T-cell (primary cell): Measurements from ENCODE around the gene POLA1. TPM values are rescaled to one million over a fixed set of nuclear protein-coding genes. Genes with fewer than 3 reads are reported as not detected.

Source experiments
- ATAC-seq, 4 experiments: fragments of 200-7000 bp in 3 of 4; fragments of 150-1000 bp in 1 of 4; cut with Tn5 transposase; replicated peaks in 1 of 4; 1 replicate in 3 of 4; 2 replicates in 1 of 4; pipeline ENCODE4 v1.10.0; 2021; ENCODE audit warnings: moderate library complexity in 3 of 4, mild to moderate bottlenecking in 2 of 4, moderate number of reproducible peaks in 1 of 4
- CTCF ChIA-PET, 2 donors: fragments of 300-600 bp; sonication (Branson Sonifier 250); formaldehyde crosslinking; loops; one replicate each; lab custom pipeline; 2022; ENCODE audit warnings: antibody characterized with exemption in 2 of 2; lab: Charles Lee
- POLR2A ChIA-PET, 2 donors: fragments of 300-600 bp; sonication (Branson Sonifier 250); formaldehyde crosslinking; loops; one replicate each; lab custom pipeline; 2022; ENCODE audit warnings: antibody characterized with exemption in 2 of 2; lab: Charles Lee
- DNase-seq, 35 experiments: peaks; one replicate each; pipeline versions ENCODE4 v3.0.0 to v3.0.0-alpha.2; 2013 to 2023
- H3K27ac ChIP-seq: one replicate; pipeline ENCODE4 v1.5.1; 2013; ENCODE audit warnings: low read length
- H3K27me3 ChIP-seq, 2 experiments: replicated peaks in 1 of 2; 1 replicate in 1 of 2; 2 replicates in 1 of 2; pipeline versions ENCODE4 v1.6.1 to v1.7.0; 2013; ENCODE audit warnings: low read length in 1 of 2, mixed read lengths in 1 of 2; ENCODE audit not compliant: control insufficient read depth in 2 of 2, insufficient read depth in 2 of 2; ENCODE audit errors: extremely low read depth in 1 of 2
- H3K36me3 ChIP-seq, 2 donors: 1 replicate in 1 of 2; 2 replicates in 1 of 2; pipeline versions ENCODE4 v1.6.1 to v1.7.0; 2013; ENCODE audit warnings: low read length in 1 of 2; ENCODE audit not compliant: control insufficient read depth in 2 of 2, insufficient read depth in 1 of 2; ENCODE audit errors: extremely low read depth in 1 of 2
- H3K4me1 ChIP-seq, 2 experiments: 1 replicate in 1 of 2; 2 replicates in 1 of 2; pipeline versions ENCODE4 v1.6.1 to v1.7.0; 2013; ENCODE audit warnings: low read length in 2 of 2, mixed read lengths in 1 of 2; ENCODE audit not compliant: insufficient read depth in 2 of 2, control insufficient read depth in 1 of 2; ENCODE audit errors: extremely low read depth in 1 of 2
- H3K4me3 ChIP-seq, 2 donors: 1 replicate in 1 of 2; 2 replicates in 1 of 2; pipeline versions ENCODE4 v1.5.1 to v1.7.0; 2013; ENCODE audit warnings: mild to moderate bottlenecking in 2 of 2, low read length in 1 of 2, moderate library complexity in 1 of 2; ENCODE audit not compliant: control insufficient read depth in 1 of 2; ENCODE audit errors: extremely low read depth in 1 of 2
- H3K9me3 ChIP-seq: 2 replicates; pipeline ENCODE4 v1.7.0; 2013
- H3K27ac Mint-ChIP-seq, 2 donors: one replicate each; pipeline ENCODE4 v1.8.0; 2020 to 2021; ENCODE audit warnings: mild to moderate bottlenecking in 2 of 2, mixed read lengths in 2 of 2
- H3K27me3 Mint-ChIP-seq, 2 donors: one replicate each; pipeline ENCODE4 v1.8.0; 2021 to 2022; ENCODE audit warnings: mixed read lengths in 2 of 2
- H3K36me3 Mint-ChIP-seq: one replicate; pipeline ENCODE4 v1.8.0; 2021; ENCODE audit warnings: mixed read lengths
- H3K4me1 Mint-ChIP-seq, 3 donors: one replicate each; pipeline ENCODE4 v1.8.0; 2020 to 2022; ENCODE audit warnings: mixed read lengths in 3 of 3, mild to moderate bottlenecking in 1 of 3
- H3K4me3 Mint-ChIP-seq, 3 donors: one replicate each; pipeline ENCODE4 v1.8.0; 2020 to 2022; ENCODE audit warnings: mild to moderate bottlenecking in 3 of 3, mixed read lengths in 3 of 3, moderate library complexity in 3 of 3
- H3K9me3 Mint-ChIP-seq, 3 donors: one replicate each; pipeline ENCODE4 v1.8.0; 2020 to 2022; ENCODE audit warnings: mixed read lengths in 3 of 3
- WGBS: methylation state at CpG from one replicate; pipeline ENCODE4 v1.1.5; 2013; ENCODE audit warnings: missing lambda C conversion rate; ENCODE audit not compliant: insufficient coverage; 5-methylcytosine and 5-hydroxymethylcytosine counted together
- total RNA-seq, 35 experiments: library from RNA in 6 of 35; stranded (reverse) in 6 of 35; fragments of 120-200 nt in 1 of 35; gene quantifications; one replicate each; pipeline versions ENCODE4 v1.2.1 to v1.2.4 and lab custom pipeline; 2013 to 2026

Gene POLA1
- total RNA-seq, 5 donors from 2014 or later (not counting 1 experiment from before 2014, with no cell fraction given): 6.1 to 9.9 (median 6.7) TPM

DNA sequence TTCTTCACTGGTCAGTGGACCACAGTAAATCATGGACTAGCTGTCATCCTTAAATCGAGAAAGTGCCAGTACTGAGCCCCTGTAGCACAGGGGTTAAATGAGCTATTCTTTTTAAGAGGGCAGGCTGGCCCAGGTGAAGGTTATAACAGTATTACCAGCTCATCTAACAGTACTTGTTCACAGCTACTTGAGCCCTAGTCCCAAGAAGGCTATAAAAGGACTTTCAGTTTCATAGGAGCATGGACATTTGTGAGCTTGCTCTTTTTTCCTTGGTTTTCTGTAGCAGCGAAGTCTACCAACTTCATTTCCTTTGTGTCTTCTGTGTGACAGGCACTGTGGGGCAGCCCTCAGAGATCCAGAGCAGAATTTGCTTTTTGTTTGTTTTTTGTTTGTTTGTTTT is 261.0 kb downstream of the POLA1 start:
- Mint-ChIP-seq H3K27ac (no peak overlapping the region), H3K4me3 (no peak overlapping the region), H3K4me1 (no peaks in the 10 kb centered on the region), H3K36me3 (peaks cover 6% of the 10 kb centered on the region), H3K27me3 (no peaks in the 10 kb centered on the region), H3K9me3 (no peaks in the 10 kb centered on the region)
- no peak overlapping the region for H3K4me3 ChIP-seq
- ATAC-seq (no peak), DNase-seq (no peak)
- H3K36me3 ChIP-seq: no peaks in the 10 kb centered on the region
- no peak overlapping the region for H3K27ac ChIP-seq
- H3K9me3 ChIP-seq: no peaks in the 10 kb centered on the region
- POLR2A ChIA-PET: no interaction called here
- H3K27me3 ChIP-seq: no peaks in the 10 kb centered on the region
- no peaks in the 10 kb centered on the region for H3K4me1 ChIP-seq
- CTCF ChIA-PET: no interaction called here
- no CpG with 5 or more reads among the region's 2 CpGs for WGBS

DNA sequence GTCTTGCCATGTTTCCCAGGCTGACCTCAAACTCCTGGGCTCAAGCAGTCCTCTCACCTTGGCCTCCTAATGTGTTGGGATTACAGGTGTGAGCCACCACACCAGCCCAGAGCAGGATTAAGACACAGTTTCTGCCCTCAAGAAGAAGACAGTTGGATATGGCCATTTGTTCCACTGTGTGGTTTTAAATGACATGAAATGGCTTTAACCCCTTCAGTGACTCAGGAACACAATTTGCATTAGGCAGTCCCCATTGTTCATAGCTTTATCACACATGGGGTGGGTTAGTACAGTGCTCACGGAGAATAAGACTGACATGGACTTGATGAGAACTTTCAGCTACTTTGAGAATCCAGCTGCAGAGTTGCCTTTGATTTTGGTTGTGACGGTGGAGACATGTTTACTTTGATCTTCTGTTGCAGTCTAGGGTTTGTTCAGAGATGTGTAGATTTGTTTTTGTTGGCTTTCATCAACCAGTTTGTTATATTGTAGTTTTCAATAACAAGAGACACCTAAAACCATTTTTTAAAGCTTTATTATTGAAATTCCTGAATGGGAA is 261.7 kb downstream of the POLA1 start:
- peaks cover 8% of the 10 kb centered on the region for H3K36me3 Mint-ChIP-seq
- ChIA-PET POLR2A (no interaction called here), CTCF (no interaction called here)
- DNase-seq: no peak
- H3K9me3 Mint-ChIP-seq: no peaks in the 10 kb centered on the region
- H3K27ac Mint-ChIP-seq: no peak overlapping the region
- Histone ChIP-seq H3K9me3 (no peaks in the 10 kb centered on the region), H3K36me3 (no peaks in the 10 kb centered on the region), H3K27me3 (no peaks in the 10 kb centered on the region), H3K4me3 (no peak overlapping the region), H3K4me1 (no peaks in the 10 kb centered on the region), H3K27ac (no peak overlapping the region)
- no peak for ATAC-seq
- no peak overlapping the region for H3K4me3 Mint-ChIP-seq
- no peaks in the 10 kb centered on the region for H3K27me3 Mint-ChIP-seq
- no CpG with 5 or more reads among the region's 2 CpGs for WGBS
- H3K4me1 Mint-ChIP-seq: no peaks in the 10 kb centered on the region

DNA sequence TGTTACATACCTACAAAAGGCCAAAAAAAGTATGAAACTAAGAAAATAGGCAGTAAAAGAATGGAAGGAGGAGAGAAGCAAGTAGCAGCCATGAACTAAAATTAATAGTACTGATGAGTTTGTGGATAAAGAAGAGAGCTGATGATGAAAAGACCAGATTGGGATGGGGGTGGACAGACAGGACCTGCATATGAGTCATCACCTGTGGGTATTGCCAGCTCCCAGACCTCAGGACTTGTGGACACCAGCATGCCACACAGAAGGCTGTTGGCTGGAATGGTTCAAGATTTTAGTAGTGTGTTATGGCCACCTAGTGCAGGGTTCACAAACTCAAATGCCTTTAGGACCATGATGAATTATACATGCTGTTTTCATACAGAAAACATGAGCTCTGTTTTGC is 263.1 kb downstream of the POLA1 start:
- no peak for ATAC-seq
- H3K4me3 Mint-ChIP-seq: no peak overlapping the region
- no peaks in the 10 kb centered on the region for H3K9me3 Mint-ChIP-seq
- H3K4me1 Mint-ChIP-seq: no peaks in the 10 kb centered on the region
- Histone ChIP-seq H3K36me3 (no peaks in the 10 kb centered on the region), H3K4me3 (no peak overlapping the region), H3K27ac (no peak overlapping the region), H3K27me3 (no peaks in the 10 kb centered on the region), H3K9me3 (no peaks in the 10 kb centered on the region), H3K4me1 (no peaks in the 10 kb centered on the region)
- ChIA-PET CTCF (no interaction called here), POLR2A (interaction anchor here in 1 of 2 donors (0.6 kb wide), 1 partner anchor 1234 kb away, joined by 4 read pairs; no protein-coding TSS in a partner anchor)
- no peak for DNase-seq
- H3K36me3 Mint-ChIP-seq: peaks cover 5% of the 10 kb centered on the region
- no peak overlapping the region for H3K27ac Mint-ChIP-seq
- no peaks in the 10 kb centered on the region for H3K27me3 Mint-ChIP-seq

DNA sequence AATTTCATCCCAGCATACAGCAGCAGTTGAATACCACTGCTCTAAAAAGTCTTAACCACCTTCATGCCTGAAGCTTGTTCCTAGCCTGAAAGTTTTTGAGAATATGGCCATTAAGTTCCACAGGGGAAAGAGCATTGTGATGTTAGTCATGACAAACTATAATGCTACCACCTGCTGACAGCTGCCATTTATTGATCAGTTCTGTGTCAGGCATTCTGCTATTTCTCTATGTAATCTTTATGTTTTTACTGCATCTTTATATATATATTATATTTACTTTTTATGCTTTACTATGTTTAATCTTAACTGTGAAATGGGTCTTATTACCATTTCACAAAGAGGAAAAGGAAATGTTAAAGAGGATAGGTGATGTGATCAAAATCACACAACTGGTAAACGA is 268.1 kb downstream of the POLA1 start:
- Mint-ChIP-seq H3K9me3 (peaks cover 0 to 3% (median 0%) of the 10 kb centered on the region in 3 donors), H3K4me3 (no peak overlapping the region), H3K27me3 (no peaks in the 10 kb centered on the region), H3K27ac (no peak overlapping the region), H3K36me3 (peaks cover 9% of the 10 kb centered on the region), H3K4me1 (no peaks in the 10 kb centered on the region)
- CTCF ChIA-PET: no interaction called here
- DNase-seq (no peak), ATAC-seq (no peak)
- no peaks in the 10 kb centered on the region for H3K36me3 ChIP-seq
- POLR2A ChIA-PET: no interaction called here
- WGBS: no CpG with 5 or more reads among the region's 1 CpG
- no peaks in the 10 kb centered on the region for H3K4me1 ChIP-seq
- no peaks in the 10 kb centered on the region for H3K9me3 ChIP-seq
- H3K4me3 ChIP-seq: no peak overlapping the region
- no peak overlapping the region for H3K27ac ChIP-seq
- no peaks in the 10 kb centered on the region for H3K27me3 ChIP-seq

DNA sequence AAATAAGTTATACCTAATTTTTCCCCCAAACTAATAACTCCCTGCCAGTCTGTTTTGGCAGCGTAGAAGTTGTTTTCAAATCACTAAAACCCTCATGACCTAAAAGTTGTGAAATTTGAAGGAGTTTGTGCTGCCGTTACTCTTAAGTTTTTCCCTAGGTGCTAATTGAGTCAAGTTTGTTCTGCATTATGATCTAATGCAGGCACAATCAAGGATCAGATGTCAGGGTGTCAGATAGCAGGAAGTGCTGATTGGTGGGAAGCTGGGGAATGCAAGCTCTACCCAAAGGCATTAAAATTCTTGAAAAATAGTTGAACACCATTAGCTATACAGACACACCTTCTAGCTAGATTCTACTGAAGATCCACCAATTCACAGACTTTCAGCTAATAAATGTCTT is 270.1 kb downstream of the POLA1 start:
- Mint-ChIP-seq H3K27ac (no peak overlapping the region), H3K4me3 (no peak overlapping the region), H3K9me3 (peaks cover 0 to 3% (median 0%) of the 10 kb centered on the region in 3 donors), H3K4me1 (no peaks in the 10 kb centered on the region), H3K36me3 (peaks cover 6% of the 10 kb centered on the region), H3K27me3 (no peaks in the 10 kb centered on the region)
- Histone ChIP-seq H3K4me1 (no peaks in the 10 kb centered on the region), H3K9me3 (no peaks in the 10 kb centered on the region), H3K27me3 (no peaks in the 10 kb centered on the region), H3K36me3 (no peaks in the 10 kb centered on the region), H3K4me3 (no peak overlapping the region), H3K27ac (no peak overlapping the region)
- WGBS: no CpG with 5 or more reads among the region's 2 CpGs
- CTCF ChIA-PET: no interaction called here
- ATAC-seq (no peak), DNase-seq (no peak)
- POLR2A ChIA-PET: no interaction called here

DNA sequence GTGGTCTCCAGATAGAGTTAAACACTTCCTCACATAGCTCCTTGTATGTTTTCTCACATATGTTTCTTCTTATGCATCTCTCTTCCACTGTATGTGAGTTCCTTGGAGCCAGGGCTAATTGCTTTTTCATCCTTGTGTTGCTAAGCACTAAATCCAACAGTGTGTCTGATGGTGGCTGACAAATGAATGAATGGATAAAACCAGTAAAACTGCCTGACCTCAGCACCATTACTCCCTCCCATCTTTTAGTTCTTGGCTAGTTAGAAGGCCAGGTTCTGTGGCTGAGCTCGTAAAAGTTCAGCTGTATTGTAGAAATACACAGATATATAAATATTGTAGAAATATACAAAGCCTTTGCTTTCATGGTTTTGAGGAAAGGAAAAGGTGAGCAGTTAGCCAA is 271.7 kb downstream of the POLA1 start:
- Histone ChIP-seq H3K4me1 (no peaks in the 10 kb centered on the region), H3K36me3 (no peaks in the 10 kb centered on the region), H3K4me3 (no peak overlapping the region), H3K27ac (no peak overlapping the region), H3K9me3 (no peaks in the 10 kb centered on the region), H3K27me3 (no peaks in the 10 kb centered on the region)
- Mint-ChIP-seq H3K36me3 (peaks cover 10% of the 10 kb centered on the region), H3K4me1 (no peaks in the 10 kb centered on the region), H3K9me3 (peaks cover 0 to 3% (median 0%) of the 10 kb centered on the region in 3 donors), H3K4me3 (no peak overlapping the region), H3K27ac (no peak overlapping the region), H3K27me3 (no peaks in the 10 kb centered on the region)
- WGBS: no CpG with 5 or more reads among the region's 1 CpG
- no peak for ATAC-seq
- POLR2A ChIA-PET: no interaction called here
- CTCF ChIA-PET: no interaction called here
- no peak for DNase-seq

DNA sequence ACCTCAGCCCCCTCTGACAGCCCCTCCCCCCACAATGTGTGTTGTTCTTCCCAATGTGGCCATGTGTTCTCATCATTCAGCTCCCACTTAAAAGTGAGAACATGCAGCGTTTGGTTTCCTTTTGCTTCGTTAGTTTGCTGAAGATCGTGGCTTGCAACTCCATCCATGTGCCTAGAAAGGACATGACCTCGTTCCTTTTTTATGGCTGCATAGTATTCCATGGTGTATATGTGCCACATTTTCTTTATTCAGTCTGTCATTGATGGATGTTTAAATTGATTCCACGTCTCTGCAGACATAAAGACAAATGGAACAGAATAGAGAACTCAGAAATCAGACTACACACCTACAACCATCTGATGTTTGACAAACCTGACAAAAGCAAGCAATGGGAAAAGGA is 276.1 kb downstream of the POLA1 start:
- H3K9me3 Mint-ChIP-seq: peaks cover 0 to 3% (median 0%) of the 10 kb centered on the region in 3 donors

More for the DNA sequence above, 276.1 kb downstream of the POLA1 start:
- Histone ChIP-seq H3K27ac (no peak overlapping the region), H3K27me3 (no peaks in the 10 kb centered on the region), H3K36me3 (no peaks in the 10 kb centered on the region), H3K9me3 (no peaks in the 10 kb centered on the region), H3K4me1 (no peaks in the 10 kb centered on the region), H3K4me3 (no peak overlapping the region)
- H3K4me3 Mint-ChIP-seq: no peak overlapping the region
- H3K36me3 Mint-ChIP-seq: peaks cover 14% of the 10 kb centered on the region
- no peaks in the 10 kb centered on the region for H3K27me3 Mint-ChIP-seq
- WGBS: no CpG with 5 or more reads among the region's 5 CpGs
- DNase-seq (no peak), ATAC-seq (no peak)
- ChIA-PET CTCF (no interaction called here), POLR2A (no interaction called here)
- no peaks in the 10 kb centered on the region for H3K4me1 Mint-ChIP-seq
- no peak overlapping the region for H3K27ac Mint-ChIP-seq
